Esophagus (tissue), 2 donors: ENCODE measurements around the gene PACRG. TPM values are rescaled to one million over a fixed set of nuclear protein-coding genes. Genes with fewer than 3 reads are reported as not detected.

Source experiments
- H3K27ac ChIP-seq, 2 donors: one replicate each; pipeline ENCODE4 v1.5.1; 2013; ENCODE audit warnings: low read depth in 2 of 2, mild to moderate bottlenecking in 2 of 2, inconsistent platforms in 1 of 2, low read length in 1 of 2, moderate library complexity in 1 of 2
- H3K27me3 ChIP-seq, 2 donors: one replicate each; pipeline ENCODE4 v1.6.1; 2013; ENCODE audit warnings: low read length in 2 of 2, control low read depth in 1 of 2, mild to moderate bottlenecking in 1 of 2; ENCODE audit not compliant: insufficient read depth in 2 of 2, control insufficient read depth in 1 of 2
- H3K36me3 ChIP-seq, 2 donors: one replicate each; pipeline ENCODE4 v1.6.1; 2013; ENCODE audit warnings: low read length in 1 of 2; ENCODE audit not compliant: control insufficient read depth in 2 of 2, insufficient read depth in 2 of 2
- H3K4me1 ChIP-seq, 2 donors: one replicate each; pipeline ENCODE4 v1.6.1; 2013; ENCODE audit warnings: low read length in 1 of 2; ENCODE audit not compliant: control insufficient read depth in 2 of 2, insufficient read depth in 2 of 2
- H3K4me3 ChIP-seq, 2 donors: one replicate each; pipeline ENCODE4 v1.5.1; 2013; ENCODE audit warnings: low read length in 2 of 2, mild to moderate bottlenecking in 2 of 2, low read depth in 1 of 2, moderate library complexity in 1 of 2
- H3K9me3 ChIP-seq, 2 donors: one replicate each; pipeline ENCODE4 v1.6.1; 2013; ENCODE audit warnings: mild to moderate bottlenecking in 2 of 2, low read depth in 1 of 2, low read length in 1 of 2, moderate library complexity in 1 of 2; ENCODE audit not compliant: control insufficient read depth in 2 of 2, insufficient read depth in 1 of 2
- WGBS, 2 donors: extraction: QIAGEN DNeasy Blood & Tissue Kit; methylation state at CpG; one replicate each; pipeline ENCODE4 v1.1.7; 2013; 5-methylcytosine and 5-hydroxymethylcytosine counted together
- polyA plus RNA-seq, 2 donors: library from polyadenylated mRNA; stranded (reverse); fragments of 200-250 nt; gene quantifications; one replicate each; pipeline ENCODE4 v1.2.3, GENCODE V29; 2013
- donor health status: healthy with polysubstance abuse.
- donor health status: Bipolar disorder and iron deficiency.

PACRG gene
- polyA plus RNA-seq, 2 donors = 0.39 to 0.44 TPM

GRCh38 chr6:163185744-163186143, 458.0 kb downstream of the PACRG start:
- Histone ChIP-seq H3K9me3 (no peaks in the 10 kb centered on the region), H3K4me3 (no peak overlapping the region), H3K4me1 (peaks cover 0 to 3% of the 10 kb centered on the region in 2 donors), H3K27me3 (no peaks in the 10 kb centered on the region), H3K27ac (no peak overlapping the region), H3K36me3 (no peaks in the 10 kb centered on the region)
- 59 to 74% methylated on average over 4 of the region's 4 CpGs for WGBS, 2 donors

DNA sequence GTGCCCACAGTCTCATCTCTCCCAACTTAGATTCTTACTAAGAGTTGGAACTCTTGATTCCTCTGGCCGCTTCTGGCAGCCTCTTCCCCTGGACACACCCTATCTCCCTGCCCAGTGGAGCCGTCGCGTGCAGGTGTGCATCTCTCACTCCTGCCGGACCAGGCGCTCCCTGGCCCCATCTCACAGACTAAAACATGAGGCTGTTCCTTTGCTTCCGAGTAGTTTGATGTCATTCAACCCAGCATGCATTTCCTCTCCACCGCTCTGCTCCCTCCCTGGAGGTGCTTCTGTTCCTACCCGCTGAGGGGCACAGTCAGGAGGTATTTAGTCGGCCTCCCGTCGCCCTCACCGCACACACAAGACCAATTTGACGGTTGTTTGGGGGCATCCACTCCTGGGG, 458.8 kb downstream of the PACRG start:
- H3K36me3 ChIP-seq = no peaks in the 10 kb centered on the region
- no peaks in the 10 kb centered on the region for H3K4me1 ChIP-seq
- H3K4me3 ChIP-seq = no peak overlapping the region
- H3K27me3 ChIP-seq = no peaks in the 10 kb centered on the region
- WGBS, 2 donors = 92 to 94% methylated on average over 14 of the region's 14 CpGs
- H3K27ac ChIP-seq = no peak overlapping the region
- H3K9me3 ChIP-seq = no peaks in the 10 kb centered on the region

- 94 to 96% methylated on average over 17 of the region's 17 CpGs for WGBS, 2 donors
- no peaks in the 10 kb centered on the region for H3K27me3 ChIP-seq
- no peaks in the 10 kb centered on the region for H3K9me3 ChIP-seq
- no peak overlapping the region for H3K4me3 ChIP-seq
- H3K36me3 ChIP-seq = no peaks in the 10 kb centered on the region
- H3K4me1 ChIP-seq = no peaks in the 10 kb centered on the region
- no peak overlapping the region for H3K27ac ChIP-seq
These were observed 459.4 kb downstream of the PACRG start for GRCh38 chr6:163187201-163187600.

DNA sequence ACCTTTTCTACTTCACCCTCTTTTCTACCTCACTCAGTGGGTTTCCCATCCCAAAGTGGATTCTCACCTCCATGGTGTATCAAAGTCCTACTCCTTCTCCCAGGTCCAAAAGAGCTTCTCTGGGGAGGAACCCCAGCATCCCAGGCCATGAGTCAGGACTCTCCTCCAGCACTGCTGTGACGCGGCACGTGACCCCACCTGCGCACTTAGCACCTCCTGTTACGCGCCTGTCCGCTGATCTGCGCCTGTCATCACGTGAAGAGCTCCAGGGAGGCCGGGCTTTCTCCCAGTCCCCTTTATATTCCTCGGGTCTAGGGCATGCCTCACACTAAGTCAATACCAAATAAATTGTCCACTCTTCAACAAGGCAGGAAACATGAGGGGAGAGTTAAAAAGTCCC, 459.8 kb downstream of the PACRG start:
- 94 to 96% methylated on average over 11 of the region's 11 CpGs for WGBS, 2 donors
- H3K36me3 ChIP-seq = no peaks in the 10 kb centered on the region
- no peaks in the 10 kb centered on the region for H3K4me1 ChIP-seq
- H3K9me3 ChIP-seq = no peaks in the 10 kb centered on the region
- H3K27ac ChIP-seq = no peak overlapping the region
- no peaks in the 10 kb centered on the region for H3K27me3 ChIP-seq
- H3K4me3 ChIP-seq = no peak overlapping the region

DNA sequence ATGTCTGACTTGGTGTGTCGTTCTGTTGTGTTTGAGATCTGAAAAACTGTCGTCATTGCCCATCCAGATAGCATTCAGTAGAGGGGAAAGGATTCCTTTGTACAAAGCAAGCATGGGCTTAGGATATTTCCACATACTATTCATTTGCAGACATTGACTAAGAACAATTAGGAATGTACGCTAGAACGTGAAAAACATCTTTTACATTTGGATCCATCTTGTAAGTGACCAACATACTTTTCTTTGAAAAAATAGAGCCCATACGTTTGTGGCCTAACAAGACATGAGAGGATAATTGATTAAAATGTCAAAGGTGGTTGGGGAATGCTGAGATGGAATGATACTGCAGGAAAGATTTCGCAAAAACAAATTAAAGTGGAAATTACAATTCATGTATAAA, 461.0 kb downstream of the PACRG start:
- Histone ChIP-seq H3K27ac (no peak overlapping the region), H3K27me3 (no peaks in the 10 kb centered on the region), H3K4me1 (no peaks in the 10 kb centered on the region), H3K9me3 (no peaks in the 10 kb centered on the region), H3K36me3 (no peaks in the 10 kb centered on the region), H3K4me3 (no peak overlapping the region)
- WGBS, 2 donors = 80 to 82% methylated on average over 6 of the region's 6 CpGs

- Histone ChIP-seq H3K27ac (no peak overlapping the region), H3K4me1 (no peaks in the 10 kb centered on the region), H3K27me3 (no peaks in the 10 kb centered on the region), H3K9me3 (no peaks in the 10 kb centered on the region), H3K4me3 (no peak overlapping the region), H3K36me3 (no peaks in the 10 kb centered on the region)
- WGBS, 2 donors = 94 to 95% methylated on average over 7 of the region's 7 CpGs
These were observed 461.8 kb downstream of the PACRG start for GRCh38 chr6:163189609-163190008.

- Histone ChIP-seq H3K4me1 (no peaks in the 10 kb centered on the region), H3K27ac (no peak overlapping the region), H3K4me3 (no peak overlapping the region), H3K36me3 (no peaks in the 10 kb centered on the region), H3K9me3 (peaks cover 0 to 2% of the 10 kb centered on the region in 2 donors), H3K27me3 (no peaks in the 10 kb centered on the region)
- 81 to 88% methylated on average over 4 of the region's 4 CpGs for WGBS, 2 donors
These were observed 463.0 kb downstream of the PACRG start for GRCh38 chr6:163190786-163191185.

DNA sequence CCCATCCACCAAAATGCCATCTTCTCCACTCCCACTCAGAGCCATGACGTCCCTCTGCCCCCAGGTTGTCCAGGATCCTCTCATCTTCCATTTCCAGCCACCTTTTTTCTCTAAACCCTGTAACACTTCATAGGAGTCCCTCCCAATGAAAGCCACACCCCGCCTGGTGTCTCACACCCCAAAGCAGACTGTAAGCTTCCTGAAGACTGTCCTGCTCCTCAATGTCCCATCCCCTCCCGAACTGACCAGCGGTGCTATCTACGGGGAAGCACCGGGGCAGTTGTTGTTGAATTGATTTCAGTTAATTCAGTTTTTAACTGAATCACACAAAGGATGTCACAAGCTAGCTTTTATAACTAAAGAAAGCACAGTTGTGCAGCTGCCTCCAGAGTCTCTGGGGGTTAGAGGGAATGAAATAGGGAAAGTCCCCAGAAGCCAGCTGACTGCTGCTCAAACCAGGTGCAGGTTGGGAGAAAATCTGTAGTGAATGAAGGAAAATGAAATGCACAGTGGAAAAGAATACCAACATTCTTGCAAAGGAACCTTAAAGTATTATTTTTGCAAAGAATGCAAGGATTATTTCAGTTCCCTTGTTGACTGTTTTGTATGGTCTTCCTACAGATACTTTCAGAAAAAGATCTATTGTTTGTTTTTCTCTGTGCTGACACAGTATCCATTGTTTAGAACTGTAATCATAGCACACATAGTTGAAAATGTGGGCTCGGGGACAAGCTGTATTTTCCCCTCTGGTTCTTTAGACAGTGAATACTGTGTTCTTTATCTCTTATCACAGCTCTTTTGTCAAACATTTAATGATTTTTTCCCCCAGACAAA, 464.1 kb downstream of the PACRG start:
- 66 to 73% methylated on average over 7 of the region's 7 CpGs for WGBS, 2 donors
- no peak overlapping the region for H3K4me3 ChIP-seq
- H3K27ac ChIP-seq = no peak overlapping the region
- no peaks in the 10 kb centered on the region for H3K36me3 ChIP-seq
- no peaks in the 10 kb centered on the region for H3K27me3 ChIP-seq
- peaks cover 0 to 2% of the 10 kb centered on the region in 2 donors for H3K9me3 ChIP-seq
- no peaks in the 10 kb centered on the region for H3K4me1 ChIP-seq

GRCh38 chr6:163192591-163192990, 464.8 kb downstream of the PACRG start:
- H3K36me3 ChIP-seq = no peaks in the 10 kb centered on the region
- H3K27ac ChIP-seq = no peak overlapping the region
- 68 to 70% methylated on average over 5 of the region's 5 CpGs for WGBS, 2 donors
- H3K4me3 ChIP-seq = no peak overlapping the region
- H3K9me3 ChIP-seq = peaks cover 0 to 2% of the 10 kb centered on the region in 2 donors
- H3K4me1 ChIP-seq = no peaks in the 10 kb centered on the region
- no peaks in the 10 kb centered on the region for H3K27me3 ChIP-seq

DNA sequence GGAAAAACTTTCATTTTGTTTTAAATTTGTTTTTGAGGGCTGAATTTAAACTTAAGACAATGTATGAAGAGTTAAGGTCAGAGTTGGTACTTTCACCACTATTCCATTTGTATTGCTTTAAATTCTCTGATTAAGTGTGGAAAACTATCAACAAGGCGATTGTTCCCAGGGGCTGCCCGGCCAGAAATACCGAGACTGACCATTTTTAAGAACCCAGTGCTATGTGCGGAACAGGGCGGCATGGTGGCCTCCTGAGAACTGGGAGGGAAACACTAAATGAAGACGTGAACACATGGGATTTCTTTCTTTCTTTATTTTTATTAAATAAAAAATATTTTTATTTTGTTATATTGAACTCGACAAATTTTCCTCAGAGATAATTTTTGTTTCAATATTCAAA, 465.6 kb downstream of the PACRG start:
- Histone ChIP-seq H3K4me1 (no peaks in the 10 kb centered on the region), H3K9me3 (peaks cover 0 to 2% of the 10 kb centered on the region in 2 donors), H3K27ac (no peak overlapping the region), H3K27me3 (no peaks in the 10 kb centered on the region), H3K4me3 (no peak overlapping the region), H3K36me3 (no peaks in the 10 kb centered on the region)
- 90 to 94% methylated on average over 7 of the region's 7 CpGs for WGBS, 2 donors
